ENCODE data around the gene RARRES1.

The RARRES1 gene

DNA sequence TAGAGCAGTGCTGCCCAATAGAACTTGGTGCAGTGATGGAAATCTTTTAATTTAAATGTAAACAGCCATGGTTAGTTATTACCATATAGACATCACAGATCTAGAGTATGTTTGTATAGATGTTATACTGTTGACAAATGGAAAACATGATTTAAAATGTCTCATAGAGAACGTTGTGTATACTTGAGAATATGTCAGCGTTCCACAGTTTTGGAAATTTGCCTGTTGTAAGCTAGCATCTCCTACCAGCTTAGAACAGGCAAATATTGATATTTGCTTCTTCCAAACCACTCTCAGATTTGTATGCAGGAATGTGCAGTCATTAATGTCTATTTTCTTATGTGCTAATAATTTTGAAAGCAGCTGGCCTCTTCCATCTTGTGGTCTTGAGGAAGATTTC lies 51.4 kb downstream of the RARRES1 start:
- no peak for DNase-seq

DNA sequence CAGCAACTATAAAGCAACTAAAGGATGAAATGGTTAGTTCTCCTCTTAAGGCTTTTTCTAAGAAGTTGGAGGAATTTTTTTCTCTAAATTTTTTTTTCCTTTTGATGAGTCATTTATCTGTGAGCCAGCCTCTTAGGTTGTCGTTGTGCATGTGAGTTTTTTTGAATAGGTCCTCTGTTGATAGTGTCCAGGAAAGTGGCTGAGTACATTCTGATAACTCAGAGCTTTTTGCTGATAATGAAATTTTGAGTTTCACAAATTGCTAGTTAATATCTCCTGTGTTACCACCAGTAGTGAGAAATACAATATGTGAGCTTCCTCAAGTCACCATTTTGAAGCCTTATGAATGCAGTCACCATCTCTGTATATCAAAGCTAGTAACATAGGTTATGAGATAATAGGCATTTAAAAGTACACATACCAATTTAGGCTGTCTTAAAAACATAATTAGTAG lies 52.7 kb downstream of the RARRES1 start:
- peak; percentile 85 for DNase-seq

- no peak for DNase-seq
Measured at GRCh38 chr3:158678687-158679086, 53.6 kb downstream of the RARRES1 start.

GRCh38 chr3:158672215-158673176 lies 59.8 kb downstream of the RARRES1 start, which contains the start of gene LXN:
Gene LXN, minus strand, starts transcription at chr3:158672648. Its CDS starts 170 bp downstream, at chr3:158672478.
- DNase-seq, result peak; percentile 86

DNA sequence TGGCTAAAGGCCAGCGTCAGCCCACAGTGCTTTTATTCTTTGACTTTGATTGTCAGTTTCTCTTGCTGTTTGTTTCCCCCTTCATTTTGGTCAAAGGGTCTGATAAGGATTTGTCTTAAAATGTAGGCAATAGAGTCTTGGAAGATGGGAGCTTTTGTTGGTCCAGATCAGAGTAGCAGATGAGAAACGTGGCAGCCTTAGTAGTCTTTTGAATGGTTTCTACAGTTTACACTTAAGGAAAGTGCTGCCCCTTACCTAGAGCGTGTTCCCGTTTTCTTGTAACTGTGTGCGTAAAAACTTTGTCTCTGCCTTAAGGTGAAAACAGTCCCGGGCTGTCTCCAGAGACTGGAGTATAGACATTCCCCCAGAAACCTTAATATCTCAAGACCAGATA lies 60.4 kb downstream of the RARRES1 start:
- peak; percentile 52 for DNase-seq

- DNase-seq, result no peak
Measured at GRCh38 chr3:158668506-158668905, 63.8 kb downstream of the RARRES1 start.

DNA sequence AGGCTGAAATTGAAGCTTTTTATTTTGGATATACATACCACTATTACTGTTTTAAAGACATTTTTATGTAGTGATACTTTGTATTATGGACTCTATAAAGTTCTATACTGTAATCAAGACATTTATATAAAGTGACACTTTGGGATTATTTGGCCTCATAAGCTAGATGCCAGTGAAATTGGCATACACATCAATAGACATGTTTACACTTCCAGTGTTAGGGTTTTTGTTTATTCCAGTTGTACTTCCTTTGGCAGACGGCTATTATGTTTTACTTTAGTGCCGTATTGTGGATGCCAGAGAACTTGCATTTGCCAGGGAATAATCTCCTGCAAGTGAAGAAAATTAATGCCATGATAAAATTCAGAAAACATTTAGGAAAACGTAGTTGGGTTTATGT lies 65.8 kb downstream of the RARRES1 start:
- no peak for DNase-seq

GRCh38 chr3:158663832-158664231 lies 68.4 kb downstream of the RARRES1 start:
- DNase-seq, result no peak

GRCh38 chr3:158663246-158663645 lies 69.0 kb downstream of the RARRES1 start:
- no peak for DNase-seq

- no peak for DNase-seq
Measured at GRCh38 chr3:158660711-158661110, 71.5 kb downstream of the RARRES1 start.

DNA sequence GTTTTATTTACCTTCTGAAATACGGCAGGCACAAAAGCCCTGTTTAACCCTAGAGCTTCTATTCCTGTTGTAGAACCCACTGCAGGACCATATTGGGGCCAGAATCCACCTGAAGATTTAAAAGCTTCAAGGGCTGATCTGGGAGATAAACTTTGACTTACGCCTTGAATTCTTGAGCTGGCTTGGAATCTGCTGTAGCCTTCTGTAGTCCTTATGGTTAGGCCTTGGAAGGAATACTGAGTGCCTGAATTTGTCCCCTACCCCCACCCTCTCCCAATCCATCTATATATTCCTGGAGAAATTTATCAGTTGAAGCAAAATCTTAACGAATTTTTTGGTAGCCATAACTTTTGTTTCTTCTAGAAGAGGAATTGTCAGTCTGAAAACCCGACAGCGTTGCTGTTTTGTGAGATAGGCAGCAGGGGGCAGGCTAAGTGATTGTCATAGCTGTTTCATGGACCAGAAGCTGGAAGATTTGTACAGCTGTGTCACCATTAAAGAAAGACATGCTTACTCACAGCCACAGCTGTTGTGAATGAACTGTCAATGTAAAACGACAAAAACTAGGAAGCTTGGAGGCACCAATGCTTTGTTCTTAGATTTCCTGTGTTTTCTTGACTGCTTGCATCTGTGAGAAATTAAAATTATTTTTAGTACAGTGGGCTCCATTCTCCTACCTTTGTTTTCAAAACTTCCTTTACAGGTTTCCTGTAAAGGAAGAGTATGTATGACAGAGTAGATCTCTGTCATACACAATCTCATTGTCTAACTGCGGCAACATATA lies 72.6 kb downstream of the RARRES1 start:
- peak; percentile 72 for DNase-seq

GRCh38 chr3:158658889-158659288 lies 73.4 kb downstream of the RARRES1 start:
- no peak for DNase-seq

DNA sequence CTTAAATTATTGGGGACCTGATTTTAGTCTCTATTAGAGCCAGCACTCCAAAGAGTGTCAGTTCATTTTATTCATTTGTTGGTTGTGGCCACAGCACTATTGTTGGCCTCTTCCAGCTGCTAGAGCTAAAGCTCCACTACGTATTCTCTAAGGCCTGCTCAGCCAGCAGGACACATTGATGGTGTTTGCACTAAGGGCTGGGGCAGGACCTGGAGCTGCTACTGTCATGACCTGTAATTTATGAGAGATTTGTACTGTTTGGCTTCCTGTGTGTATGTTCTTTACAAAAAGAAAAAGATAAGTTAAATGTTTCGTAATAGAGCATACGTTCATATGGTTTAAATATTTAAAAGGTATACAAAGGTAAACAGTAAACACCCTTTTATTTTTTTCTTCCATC lies 79.8 kb downstream of the RARRES1 start:
- DNase-seq, result no peak

- no peak for DNase-seq
Measured at GRCh38 chr3:158651192-158651591, 81.1 kb downstream of the RARRES1 start.

DNA sequence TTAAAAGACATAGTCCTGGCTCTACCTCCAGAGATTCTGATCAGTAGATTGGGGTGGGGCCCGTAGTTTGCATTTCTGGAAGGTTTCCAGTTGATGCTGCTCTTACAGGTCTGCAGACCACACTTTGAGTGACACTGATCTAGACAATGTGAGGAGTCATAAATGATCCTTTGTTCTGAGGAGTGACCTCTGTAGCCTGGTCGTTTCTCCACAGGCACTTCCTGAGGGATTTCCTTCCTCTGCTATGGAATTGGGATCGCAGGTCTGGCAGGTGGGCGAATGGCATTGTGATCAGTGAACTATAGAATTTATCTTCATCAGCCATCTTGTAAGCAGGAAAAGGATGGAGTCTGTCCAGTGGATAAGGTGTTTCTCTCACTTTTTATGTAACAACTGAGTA lies 82.5 kb downstream of the RARRES1 start:
- DNase-seq, result no peak

Data from OCI-M1 (cell line).